ENCODE results near the gene CACNA1D. TPM values are rescaled to one million over a fixed set of nuclear protein-coding genes. Genes with fewer than 3 reads are reported as not detected.

CACNA1D gene
- total and polyA plus RNA-seq, 2 donors (not counting 3 experiments of a cell fraction or from before 2014, with no cell fraction given), result 0.06 TPM; not detected in 1

GRCh38 chr3:53726643-53727042, 232.2 kb downstream of the CACNA1D start:
- DNase-seq (ENCODE audit: low read depth, low spot score), result no peak
- Histone ChIP-seq H3K27me3 (ENCODE audit: control insufficient read depth in 2 of 2, insufficient read depth in 2 of 2, low read length in 2 of 2) (peaks cover 0 to 2% of the 10 kb centered on the region in 2 experiments), H3K9me1 (replicated peaks; ENCODE audit: control insufficient read depth, extremely low read depth, insufficient read depth, low read length) (no peaks in the 10 kb centered on the region), H3K27ac (ENCODE audit: insufficient read depth, low read depth, low read length) (no peak overlapping the region), H3K4me2 (ENCODE audit: insufficient read depth, low read length) (no peak overlapping the region), H4K20me1 (replicated peaks; ENCODE audit: control insufficient read depth, extremely low read depth, insufficient read depth, low read length) (no peaks in the 10 kb centered on the region), H3K4me1 (ENCODE audit: control insufficient read depth, extremely low read depth, insufficient read depth, low read length) (no peaks in the 10 kb centered on the region), H3K4me3 (replicated peaks in 1 of 3; ENCODE audit: insufficient read depth in 1 of 3, low read depth in 1 of 3, low read length in 3 of 3) (no peak overlapping the region), H3K9me3 (replicated peaks; ENCODE audit: control insufficient read depth, insufficient read depth, low read length) (no peaks in the 10 kb centered on the region), H3K79me2 (ENCODE audit: control insufficient read depth, insufficient read depth, low read length) (no peaks in the 10 kb centered on the region), H3K9ac (replicated peaks; ENCODE audit: extremely low read depth, insufficient read depth, low read length) (no peak overlapping the region), H3K36me3 (ENCODE audit: control insufficient read depth in 2 of 2, extremely low read depth in 1 of 2, insufficient read depth in 2 of 2, low read length in 2 of 2) (no peaks in the 10 kb centered on the region), H2AFZ (ENCODE audit: low read depth, low read length) (no peak overlapping the region)
- CTCF ChIA-PET, result no interaction called here
- dilution Hi-C loops (cut with MboI; ENCODE audit: extremely low pct_ligation_motif_present, low sequenced_read_pairs), result no loop called here
- no TSS peak for BruUV-seq (replicated peaks)
- TF ChIP-seq GATA2 (IDR thresholded peaks at IDR 0.05; ENCODE audit: insufficient read depth, insufficient read length, low read depth, low read length), result no peak
- TF ChIP-seq FOS (IDR thresholded peaks at IDR 0.05; ENCODE audit: borderline replicate concordance, insufficient read depth, low read length), result no peak
- TF ChIP-seq, protein P1, sequence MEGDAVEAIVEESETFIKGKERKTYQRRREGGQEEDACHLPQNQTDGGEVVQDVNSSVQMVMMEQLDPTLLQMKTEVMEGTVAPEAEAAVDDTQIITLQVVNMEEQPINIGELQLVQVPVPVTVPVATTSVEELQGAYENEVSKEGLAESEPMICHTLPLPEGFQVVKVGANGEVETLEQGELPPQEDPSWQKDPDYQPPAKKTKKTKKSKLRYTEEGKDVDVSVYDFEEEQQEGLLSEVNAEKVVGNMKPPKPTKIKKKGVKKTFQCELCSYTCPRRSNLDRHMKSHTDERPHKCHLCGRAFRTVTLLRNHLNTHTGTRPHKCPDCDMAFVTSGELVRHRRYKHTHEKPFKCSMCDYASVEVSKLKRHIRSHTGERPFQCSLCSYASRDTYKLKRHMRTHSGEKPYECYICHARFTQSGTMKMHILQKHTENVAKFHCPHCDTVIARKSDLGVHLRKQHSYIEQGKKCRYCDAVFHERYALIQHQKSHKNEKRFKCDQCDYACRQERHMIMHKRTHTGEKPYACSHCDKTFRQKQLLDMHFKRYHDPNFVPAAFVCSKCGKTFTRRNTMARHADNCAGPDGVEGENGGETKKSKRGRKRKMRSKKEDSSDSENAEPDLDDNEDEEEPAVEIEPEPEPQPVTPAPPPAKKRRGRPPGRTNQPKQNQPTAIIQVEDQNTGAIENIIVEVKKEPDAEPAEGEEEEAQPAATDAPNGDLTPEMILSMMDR (IDR thresholded peaks at IDR 0.05; ENCODE audit: extremely low read depth in 1 of 2, insufficient read depth in 1 of 2, low read depth in 1 of 2, low read length in 2 of 2), result no peak
- no peak for TF ChIP-seq MYC (IDR thresholded peaks at IDR 0.05; ENCODE audit: low read depth, low read length)
- no peak for TF ChIP-seq POLR2A (IDR thresholded peaks at IDR 0.05; ENCODE audit: low read depth, low read length)
- TF ChIP-seq POLR2AphosphoS5 (IDR thresholded peaks at IDR 0.05; ENCODE audit: insufficient read depth, low read depth, low read length), result no peak
- TF ChIP-seq MAX (IDR thresholded peaks at IDR 0.05; ENCODE audit: insufficient read depth, insufficient read length), result no peak
- TF ChIP-seq JUN (IDR thresholded peaks at IDR 0.05; ENCODE audit: borderline replicate concordance, insufficient read depth, insufficient read length, low read depth), result no peak
- no peak for TF ChIP-seq EZH2 (IDR thresholded peaks at IDR 0.05; ENCODE audit: borderline replicate concordance, low read depth, low read length, severe bottlenecking)
- FAIRE-seq, result no peak
- intact Hi-C loops (cut with micrococcal nuclease), result no loop called here
- POLR2A ChIA-PET, result no interaction called here
